Liver (tissue), 9 donors: ENCODE measurements around the gene SHROOM2. TPM values are rescaled to one million over a fixed set of nuclear protein-coding genes. Genes with fewer than 3 reads are reported as not detected.

Experiments used
- DNase-seq: peaks from one replicate; pipeline ENCODE4 v3.0.0-alpha.2; 2017; ENCODE audit warnings: low spot score
- H3K27ac ChIP-seq, 2 donors: one replicate each; pipeline ENCODE4 v1.7.0; 2013; ENCODE audit warnings: inconsistent platforms in 2 of 2, low read length in 2 of 2, control low read depth in 1 of 2, low read depth in 1 of 2, mild to moderate bottlenecking in 1 of 2
- H3K27me3 ChIP-seq, 4 donors: one replicate each; pipeline versions ENCODE4 v1.6.1 to v1.7.0; 2013; ENCODE audit warnings: low read length in 3 of 4, inconsistent platforms in 1 of 4, mild to moderate bottlenecking in 1 of 4, moderate library complexity in 1 of 4; ENCODE audit not compliant: control insufficient read depth in 4 of 4, insufficient read depth in 4 of 4
- H3K36me3 ChIP-seq, 4 donors: one replicate each; pipeline versions ENCODE4 v1.6.1 to v1.7.0; 2013; ENCODE audit warnings: low read length in 3 of 4, mild to moderate bottlenecking in 3 of 4, low read depth in 1 of 4, moderate library complexity in 1 of 4; ENCODE audit not compliant: control insufficient read depth in 4 of 4, insufficient read depth in 3 of 4
- H3K4me1 ChIP-seq, 4 donors: one replicate each; pipeline versions ENCODE4 v1.6.1 to v1.7.0; 2013; ENCODE audit warnings: low read length in 3 of 4, mild to moderate bottlenecking in 3 of 4, moderate library complexity in 1 of 4; ENCODE audit not compliant: control insufficient read depth in 4 of 4, insufficient read depth in 4 of 4
- H3K4me3 ChIP-seq, 3 donors: one replicate each; pipeline versions ENCODE4 v1.6.1 to v1.7.0; 2013; ENCODE audit warnings: low read length in 3 of 3, control low read depth in 1 of 3, low read depth in 1 of 3, mild to moderate bottlenecking in 1 of 3
- H3K9ac ChIP-seq, 2 donors: one replicate each; pipeline ENCODE4 v1.7.0; 2013; ENCODE audit warnings: low read length in 2 of 2, mild to moderate bottlenecking in 2 of 2, moderate library complexity in 2 of 2, control low read depth in 1 of 2, low read depth in 1 of 2
- H3K9me3 ChIP-seq, 4 donors: one replicate each; pipeline versions ENCODE4 v1.6.1 to v1.7.0; 2013; ENCODE audit warnings: low read length in 3 of 4; ENCODE audit not compliant: control insufficient read depth in 4 of 4
- EGR1 ChIP-seq, 2 donors: IDR thresholded peaks; 2 replicates each; pipeline ENCODE4 v1.6.1; 2016 to 2018; ENCODE audit warnings: antibody characterized with exemption in 2 of 2, low read depth in 2 of 2
- FOXA1 ChIP-seq: IDR thresholded peaks from 2 replicates; pipeline ENCODE4 v1.6.1; 2016; ENCODE audit warnings: antibody characterized with exemption
- GABPA ChIP-seq, 2 donors: IDR thresholded peaks in 1 of 2; conservative IDR thresholded peaks in 1 of 2; 2 replicates each; pipeline ENCODE4 v1.6.1; 2016; ENCODE audit warnings: antibody characterized with exemption in 2 of 2, mild to moderate bottlenecking in 1 of 2, moderate library complexity in 1 of 2
- HNF4A ChIP-seq, 2 donors: conservative IDR thresholded peaks; 2 replicates each; pipeline ENCODE4 v1.6.1; 2016; ENCODE audit warnings: antibody characterized with exemption in 2 of 2, mild to moderate bottlenecking in 2 of 2
- HNF4G ChIP-seq: IDR thresholded peaks from 2 replicates; pipeline ENCODE4 v1.6.1; 2016; ENCODE audit warnings: antibody characterized with exemption
- NR2F2 ChIP-seq: IDR thresholded peaks from 2 replicates; pipeline ENCODE4 v1.6.1; 2016; ENCODE audit warnings: antibody characterized with exemption
- RAD21 ChIP-seq, 2 donors: IDR thresholded peaks; 2 replicates each; pipeline ENCODE4 v1.6.1; 2016; ENCODE audit warnings: antibody characterized with exemption in 2 of 2, mild to moderate bottlenecking in 2 of 2
- RXRA ChIP-seq, 2 donors: IDR thresholded peaks; 2 replicates each; pipeline ENCODE4 v1.6.1; 2017 to 2018; ENCODE audit warnings: antibody characterized with exemption in 2 of 2, mild to moderate bottlenecking in 1 of 2
- SP1 ChIP-seq: IDR thresholded peaks from 2 replicates; pipeline ENCODE4 v1.6.1; 2018; ENCODE audit warnings: antibody characterized with exemption, mild to moderate bottlenecking
- TAF1 ChIP-seq: conservative IDR thresholded peaks from 2 replicates; pipeline ENCODE4 v1.6.1; 2016; ENCODE audit warnings: antibody characterized with exemption, mild to moderate bottlenecking
- YY1 ChIP-seq: IDR thresholded peaks from 2 replicates; pipeline ENCODE4 v1.6.1; 2016; ENCODE audit warnings: antibody characterized with exemption, mild to moderate bottlenecking
- WGBS: extraction: QIAGEN DNeasy Blood & Tissue Kit; methylation state at CpG from one replicate; pipeline ENCODE4 v1.1.7; 2013; 5-methylcytosine and 5-hydroxymethylcytosine counted together
- polyA plus RNA-seq, 2 donors: library from polyadenylated mRNA; stranded (reverse) in 1 of 2; unstranded in 1 of 2; fragments of 200-250 nt in 1 of 2; fragments of >200 nt in 1 of 2; fragmentation: Nextera tagmentation in 1 of 2; extraction: Ambion mirVana in 1 of 2; gene quantifications; one replicate each; pipeline versions ENCODE4 v1.2.1 to v1.2.3, GENCODE V29; 2013 to 2015
- total RNA-seq, 2 donors: library from RNA; depleted of rRNA; stranded (reverse); fragments of >200 nt; gene quantifications; one replicate each; pipeline ENCODE4 v1.2.3, GENCODE V29; 2014
- TF ChIP-seq, protein P1 (sequence below): IDR thresholded peaks from 2 replicates; pipeline ENCODE4 v1.6.1; 2016; ENCODE audit warnings: antibody characterized with exemption
- TF ChIP-seq, protein P2 (sequence below): IDR thresholded peaks from 2 replicates; pipeline ENCODE4 v1.6.1; 2016; ENCODE audit warnings: antibody characterized with exemption
- TF ChIP-seq, protein P3 (sequence below): IDR thresholded peaks from 2 replicates; pipeline ENCODE4 v1.6.1; 2016; ENCODE audit warnings: antibody characterized with exemption, mild to moderate bottlenecking
- TF ChIP-seq, protein P4 (sequence below): fragments of 150-350 bp; IDR thresholded peaks from 2 replicates; pipeline ENCODE4 v1.5.1; 2017; ENCODE audit warnings: improper control_type of control experiment, low read depth, low read length; ENCODE audit not compliant: missing input control
- TF ChIP-seq, protein P5 (sequence below): IDR thresholded peaks from 2 replicates; pipeline ENCODE4 v1.6.1; 2016; ENCODE audit warnings: antibody characterized with exemption
- donor health status: healthy.
- donor health status: healthy.
- donor health status: healthy.
- donor health status: healthy.
- donor health status: healthy.

SHROOM2 gene
- total and polyA plus RNA-seq, 4 donors: 1.1 to 5.4 (median 3.6) TPM

DNA sequence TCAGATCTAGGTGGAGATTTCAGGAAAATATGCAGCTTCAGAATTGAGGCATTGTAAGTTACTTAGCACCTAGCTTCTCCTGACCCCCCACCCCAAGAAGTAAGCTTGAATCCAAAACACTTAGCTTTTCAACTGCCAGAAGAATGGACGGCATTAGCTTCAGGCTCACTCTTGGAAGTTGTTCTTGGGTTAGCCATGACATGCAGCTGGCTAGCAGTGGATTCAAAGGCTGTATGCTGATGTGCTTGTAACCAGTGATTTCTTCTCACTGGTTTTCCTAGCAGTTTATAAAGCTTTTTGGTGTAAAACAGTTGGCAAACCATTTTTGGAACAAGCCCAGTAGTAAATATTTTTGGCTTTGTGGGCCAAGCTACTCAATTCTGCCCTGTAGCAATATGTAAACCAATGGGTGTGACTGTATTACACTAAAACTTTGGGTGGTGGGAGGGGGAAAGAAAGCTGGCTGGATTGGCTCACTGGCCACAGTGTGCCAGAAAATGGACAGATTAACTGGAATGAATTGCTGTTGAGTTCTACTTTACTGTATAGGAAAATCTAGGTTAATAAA lies 85.6 kb downstream of the SHROOM2 start:
- no peaks in the 10 kb centered on the region for H3K9me3 ChIP-seq
- no peak for DNase-seq
- H3K27ac ChIP-seq: no peak overlapping the region
- H3K27me3 ChIP-seq: no peaks in the 10 kb centered on the region
- no peak overlapping the region for H3K9ac ChIP-seq
- no peaks in the 10 kb centered on the region for H3K4me1 ChIP-seq
- no peak overlapping the region for H3K4me3 ChIP-seq
- TF ChIP-seq TAF1: no peak
- TF ChIP-seq SP1: no peak
- TF ChIP-seq, protein P1, sequence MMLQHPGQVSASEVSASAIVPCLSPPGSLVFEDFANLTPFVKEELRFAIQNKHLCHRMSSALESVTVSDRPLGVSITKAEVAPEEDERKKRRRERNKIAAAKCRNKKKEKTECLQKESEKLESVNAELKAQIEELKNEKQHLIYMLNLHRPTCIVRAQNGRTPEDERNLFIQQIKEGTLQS: no peak
- no peak for TF ChIP-seq NR2F2
- TF ChIP-seq, protein P2, sequence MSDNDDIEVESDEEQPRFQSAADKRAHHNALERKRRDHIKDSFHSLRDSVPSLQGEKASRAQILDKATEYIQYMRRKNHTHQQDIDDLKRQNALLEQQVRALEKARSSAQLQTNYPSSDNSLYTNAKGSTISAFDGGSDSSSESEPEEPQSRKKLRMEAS: no peak
- TF ChIP-seq, protein P3, sequence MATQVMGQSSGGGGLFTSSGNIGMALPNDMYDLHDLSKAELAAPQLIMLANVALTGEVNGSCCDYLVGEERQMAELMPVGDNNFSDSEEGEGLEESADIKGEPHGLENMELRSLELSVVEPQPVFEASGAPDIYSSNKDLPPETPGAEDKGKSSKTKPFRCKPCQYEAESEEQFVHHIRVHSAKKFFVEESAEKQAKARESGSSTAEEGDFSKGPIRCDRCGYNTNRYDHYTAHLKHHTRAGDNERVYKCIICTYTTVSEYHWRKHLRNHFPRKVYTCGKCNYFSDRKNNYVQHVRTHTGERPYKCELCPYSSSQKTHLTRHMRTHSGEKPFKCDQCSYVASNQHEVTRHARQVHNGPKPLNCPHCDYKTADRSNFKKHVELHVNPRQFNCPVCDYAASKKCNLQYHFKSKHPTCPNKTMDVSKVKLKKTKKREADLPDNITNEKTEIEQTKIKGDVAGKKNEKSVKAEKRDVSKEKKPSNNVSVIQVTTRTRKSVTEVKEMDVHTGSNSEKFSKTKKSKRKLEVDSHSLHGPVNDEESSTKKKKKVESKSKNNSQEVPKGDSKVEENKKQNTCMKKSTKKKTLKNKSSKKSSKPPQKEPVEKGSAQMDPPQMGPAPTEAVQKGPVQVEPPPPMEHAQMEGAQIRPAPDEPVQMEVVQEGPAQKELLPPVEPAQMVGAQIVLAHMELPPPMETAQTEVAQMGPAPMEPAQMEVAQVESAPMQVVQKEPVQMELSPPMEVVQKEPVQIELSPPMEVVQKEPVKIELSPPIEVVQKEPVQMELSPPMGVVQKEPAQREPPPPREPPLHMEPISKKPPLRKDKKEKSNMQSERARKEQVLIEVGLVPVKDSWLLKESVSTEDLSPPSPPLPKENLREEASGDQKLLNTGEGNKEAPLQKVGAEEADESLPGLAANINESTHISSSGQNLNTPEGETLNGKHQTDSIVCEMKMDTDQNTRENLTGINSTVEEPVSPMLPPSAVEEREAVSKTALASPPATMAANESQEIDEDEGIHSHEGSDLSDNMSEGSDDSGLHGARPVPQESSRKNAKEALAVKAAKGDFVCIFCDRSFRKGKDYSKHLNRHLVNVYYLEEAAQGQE: no peak
- TF ChIP-seq EGR1 (IDR thresholded peaks at IDR 0.05; ENCODE audit: low read depth in 2 of 2): no peak
- TF ChIP-seq YY1: no peak
- TF ChIP-seq, protein P4, sequence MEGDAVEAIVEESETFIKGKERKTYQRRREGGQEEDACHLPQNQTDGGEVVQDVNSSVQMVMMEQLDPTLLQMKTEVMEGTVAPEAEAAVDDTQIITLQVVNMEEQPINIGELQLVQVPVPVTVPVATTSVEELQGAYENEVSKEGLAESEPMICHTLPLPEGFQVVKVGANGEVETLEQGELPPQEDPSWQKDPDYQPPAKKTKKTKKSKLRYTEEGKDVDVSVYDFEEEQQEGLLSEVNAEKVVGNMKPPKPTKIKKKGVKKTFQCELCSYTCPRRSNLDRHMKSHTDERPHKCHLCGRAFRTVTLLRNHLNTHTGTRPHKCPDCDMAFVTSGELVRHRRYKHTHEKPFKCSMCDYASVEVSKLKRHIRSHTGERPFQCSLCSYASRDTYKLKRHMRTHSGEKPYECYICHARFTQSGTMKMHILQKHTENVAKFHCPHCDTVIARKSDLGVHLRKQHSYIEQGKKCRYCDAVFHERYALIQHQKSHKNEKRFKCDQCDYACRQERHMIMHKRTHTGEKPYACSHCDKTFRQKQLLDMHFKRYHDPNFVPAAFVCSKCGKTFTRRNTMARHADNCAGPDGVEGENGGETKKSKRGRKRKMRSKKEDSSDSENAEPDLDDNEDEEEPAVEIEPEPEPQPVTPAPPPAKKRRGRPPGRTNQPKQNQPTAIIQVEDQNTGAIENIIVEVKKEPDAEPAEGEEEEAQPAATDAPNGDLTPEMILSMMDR: no peak
- TF ChIP-seq RAD21 (IDR thresholded peaks at IDR 0.05): no peak
- no peak for TF ChIP-seq FOXA1
- no peak for TF ChIP-seq GABPA (IDR thresholded peaks at IDR 0.05 in 1 of 2, conservative IDR thresholded peaks at IDR 0.05 in 1 of 2)
- WGBS: 91% methylated on average over 1 of the region's 1 CpG
- no peaks in the 10 kb centered on the region for H3K36me3 ChIP-seq

DNA sequence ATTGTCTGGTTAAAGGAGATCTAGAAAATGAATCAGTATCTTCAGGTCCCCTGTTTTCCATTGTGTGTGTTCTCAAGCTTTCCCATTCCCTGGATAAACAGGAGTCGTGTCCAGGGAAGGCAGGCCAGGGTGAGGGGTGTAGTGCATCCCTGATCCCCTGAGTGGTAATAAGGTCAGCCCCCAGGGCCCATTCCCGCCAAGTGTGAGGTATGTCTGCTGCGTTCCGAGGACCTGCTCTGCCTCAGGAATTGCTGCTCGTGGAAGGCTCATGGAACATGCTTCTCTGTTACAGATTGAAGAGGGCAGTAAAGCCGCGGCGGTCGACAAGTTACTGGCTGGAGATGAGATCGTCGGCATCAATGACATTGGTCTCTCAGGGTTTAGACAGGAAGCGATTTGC lies 87.1 kb downstream of the SHROOM2 start:
- TF ChIP-seq EGR1 (IDR thresholded peaks at IDR 0.05; ENCODE audit: low read depth in 2 of 2) (no peak), HNF4A (conservative IDR thresholded peaks at IDR 0.05) (no peak), HNF4G (no peak), NR2F2 (no peak), RAD21 (IDR thresholded peaks at IDR 0.05) (no peak), RXRA (IDR thresholded peaks at IDR 0.05) (no peak), YY1 (no peak)
- TF ChIP-seq, protein P4: no peak
- TF ChIP-seq, protein P5, sequence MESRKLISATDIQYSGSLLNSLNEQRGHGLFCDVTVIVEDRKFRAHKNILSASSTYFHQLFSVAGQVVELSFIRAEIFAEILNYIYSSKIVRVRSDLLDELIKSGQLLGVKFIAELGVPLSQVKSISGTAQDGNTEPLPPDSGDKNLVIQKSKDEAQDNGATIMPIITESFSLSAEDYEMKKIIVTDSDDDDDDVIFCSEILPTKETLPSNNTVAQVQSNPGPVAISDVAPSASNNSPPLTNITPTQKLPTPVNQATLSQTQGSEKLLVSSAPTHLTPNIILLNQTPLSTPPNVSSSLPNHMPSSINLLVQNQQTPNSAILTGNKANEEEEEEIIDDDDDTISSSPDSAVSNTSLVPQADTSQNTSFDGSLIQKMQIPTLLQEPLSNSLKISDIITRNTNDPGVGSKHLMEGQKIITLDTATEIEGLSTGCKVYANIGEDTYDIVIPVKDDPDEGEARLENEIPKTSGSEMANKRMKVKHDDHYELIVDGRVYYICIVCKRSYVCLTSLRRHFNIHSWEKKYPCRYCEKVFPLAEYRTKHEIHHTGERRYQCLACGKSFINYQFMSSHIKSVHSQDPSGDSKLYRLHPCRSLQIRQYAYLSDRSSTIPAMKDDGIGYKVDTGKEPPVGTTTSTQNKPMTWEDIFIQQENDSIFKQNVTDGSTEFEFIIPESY: no peak
- Histone ChIP-seq H3K27me3 (no peaks in the 10 kb centered on the region), H3K4me1 (no peaks in the 10 kb centered on the region), H3K4me3 (no peak overlapping the region), H3K27ac (no peak overlapping the region), H3K9ac (no peak overlapping the region), H3K36me3 (no peaks in the 10 kb centered on the region), H3K9me3 (no peaks in the 10 kb centered on the region)
- WGBS: 96% methylated on average over 12 of the region's 12 CpGs
- no peak for DNase-seq
